ENCODE measurements around the gene KLF12. TPM values are rescaled to one million over a fixed set of nuclear protein-coding genes. Genes with fewer than 3 reads are reported as not detected.

The KLF12 gene
- total and polyA plus RNA-seq, 12 donors = 2.1 to 23.9 (median 19.3) TPM

- Histone ChIP-seq H3K36me3 (no peaks in the 10 kb centered on the region), H3K27me3 (peaks cover 0 to 12% (median 0%) of the 10 kb centered on the region in 7 donors), H3K27ac (peak overlapping the region; percentile 93 to 99 (median 97)), H3K4me1 (peaks cover 0 to 47% (median 29%) of the 10 kb centered on the region in 9 donors), H3K4me3 (peak overlapping the region; percentile 65 to 98 (median 89)), H3K9me3 (no peaks in the 10 kb centered on the region)
- 0% methylated on average over 35 of the region's 35 CpGs for WGBS, 2 donors
- DNase-seq (peak; percentile 84 to 89), ATAC-seq (peak; percentile 64 to 89 (median 73))
- TF ChIP-seq, protein P1, sequence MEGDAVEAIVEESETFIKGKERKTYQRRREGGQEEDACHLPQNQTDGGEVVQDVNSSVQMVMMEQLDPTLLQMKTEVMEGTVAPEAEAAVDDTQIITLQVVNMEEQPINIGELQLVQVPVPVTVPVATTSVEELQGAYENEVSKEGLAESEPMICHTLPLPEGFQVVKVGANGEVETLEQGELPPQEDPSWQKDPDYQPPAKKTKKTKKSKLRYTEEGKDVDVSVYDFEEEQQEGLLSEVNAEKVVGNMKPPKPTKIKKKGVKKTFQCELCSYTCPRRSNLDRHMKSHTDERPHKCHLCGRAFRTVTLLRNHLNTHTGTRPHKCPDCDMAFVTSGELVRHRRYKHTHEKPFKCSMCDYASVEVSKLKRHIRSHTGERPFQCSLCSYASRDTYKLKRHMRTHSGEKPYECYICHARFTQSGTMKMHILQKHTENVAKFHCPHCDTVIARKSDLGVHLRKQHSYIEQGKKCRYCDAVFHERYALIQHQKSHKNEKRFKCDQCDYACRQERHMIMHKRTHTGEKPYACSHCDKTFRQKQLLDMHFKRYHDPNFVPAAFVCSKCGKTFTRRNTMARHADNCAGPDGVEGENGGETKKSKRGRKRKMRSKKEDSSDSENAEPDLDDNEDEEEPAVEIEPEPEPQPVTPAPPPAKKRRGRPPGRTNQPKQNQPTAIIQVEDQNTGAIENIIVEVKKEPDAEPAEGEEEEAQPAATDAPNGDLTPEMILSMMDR (IDR thresholded peaks at IDR 0.05) = no peak
- intact Hi-C loops (cut with DNase I) = loop anchor here in 9 of 10 donors (1.0 to 10.0 kb wide), 18 partner anchors 46 to 1081 kb away; no protein-coding TSS in a partner anchor
These were observed 475 bp downstream of the KLF12 start for GRCh38 chr13:74133657-74134201.

GRCh38 chr13:74132776-74133656, 1.2 kb downstream of the KLF12 start:
- Histone ChIP-seq H3K4me1 (peaks cover 0 to 54% (median 36%) of the 10 kb centered on the region in 9 donors), H3K9me3 (no peaks in the 10 kb centered on the region), H3K27me3 (peaks cover 0 to 12% (median 0%) of the 10 kb centered on the region in 7 donors), H3K36me3 (no peaks in the 10 kb centered on the region), H3K4me3 (peak overlapping the region; percentile 65 to 98 (median 89)), H3K27ac (peak overlapping the region; percentile 93 to 99 (median 97))
- WGBS, 2 donors = 1% methylated on average over 34 of the region's 34 CpGs
- intact Hi-C loops (cut with DNase I) = loop anchor here in 9 of 10 donors (1.0 to 10.0 kb wide), 17 partner anchors 46 to 1082 kb away; no protein-coding TSS in a partner anchor
- ATAC-seq (peak in 4 of 8 donors; percentile 11 to 22 (median 14)), DNase-seq (peak; percentile 32 to 37)
- TF ChIP-seq, protein P1 (IDR thresholded peaks at IDR 0.05) = peak in 1 of 9 donors; percentile 4

- Histone ChIP-seq H3K9me3 (no peaks in the 10 kb centered on the region), H3K4me1 (peaks cover 0 to 62% (median 38%) of the 10 kb centered on the region in 9 donors), H3K4me3 (peak overlapping the region; percentile 65 to 98 (median 89)), H3K27ac (peak overlapping the region; percentile 93 to 99 (median 97)), H3K36me3 (no peaks in the 10 kb centered on the region), H3K27me3 (peaks cover 0 to 12% (median 0%) of the 10 kb centered on the region in 7 donors)
- intact Hi-C loops (cut with DNase I) = loop anchor here in 9 of 10 donors (2.0 to 10.0 kb wide), 16 partner anchors 45 to 1083 kb away; no protein-coding TSS in a partner anchor
- ATAC-seq (no peak), DNase-seq (no peak)
- TF ChIP-seq, protein P1 (IDR thresholded peaks at IDR 0.05) = no peak
- WGBS, 2 donors = 7 to 17% methylated on average over 17 of the region's 17 CpGs
These were observed 1.9 kb downstream of the KLF12 start for GRCh38 chr13:74132152-74132775.

GRCh38 chr13:74131227-74131626, 3.0 kb downstream of the KLF12 start:
- no peak for ATAC-seq
- H3K9me3 ChIP-seq = no peaks in the 10 kb centered on the region
- no peaks in the 10 kb centered on the region for H3K36me3 ChIP-seq
- TF ChIP-seq, protein P1 (IDR thresholded peaks at IDR 0.05) = no peak
- WGBS, 2 donors = 19% methylated on average over 3 of the region's 3 CpGs
- H3K4me3 ChIP-seq = peak overlapping the region in 5 of 10 donors; percentile 9 to 95 (median 86)
- H3K27ac ChIP-seq = peak overlapping the region; percentile 9 to 99 (median 97)
- peak in 1 of 2 donors; percentile 13 for DNase-seq
- peaks cover 0 to 64% (median 47%) of the 10 kb centered on the region in 9 donors for H3K4me1 ChIP-seq
- intact Hi-C loops (cut with DNase I) = loop anchor here in 9 of 10 donors (5.0 to 10.0 kb wide), 15 partner anchors 44 to 1084 kb away; no protein-coding TSS in a partner anchor
- peaks cover 0 to 12% (median 0%) of the 10 kb centered on the region in 7 donors for H3K27me3 ChIP-seq
